ENCODE measurements around the gene STK33. TPM values are rescaled to one million over a fixed set of nuclear protein-coding genes. Genes with fewer than 3 reads are reported as not detected.
A peak's percentile ranks its signal among the peaks of the same experiment; 100 is the strongest.

STK33 gene
- total RNA-seq, 1 donor = 1.1 TPM

DNA sequence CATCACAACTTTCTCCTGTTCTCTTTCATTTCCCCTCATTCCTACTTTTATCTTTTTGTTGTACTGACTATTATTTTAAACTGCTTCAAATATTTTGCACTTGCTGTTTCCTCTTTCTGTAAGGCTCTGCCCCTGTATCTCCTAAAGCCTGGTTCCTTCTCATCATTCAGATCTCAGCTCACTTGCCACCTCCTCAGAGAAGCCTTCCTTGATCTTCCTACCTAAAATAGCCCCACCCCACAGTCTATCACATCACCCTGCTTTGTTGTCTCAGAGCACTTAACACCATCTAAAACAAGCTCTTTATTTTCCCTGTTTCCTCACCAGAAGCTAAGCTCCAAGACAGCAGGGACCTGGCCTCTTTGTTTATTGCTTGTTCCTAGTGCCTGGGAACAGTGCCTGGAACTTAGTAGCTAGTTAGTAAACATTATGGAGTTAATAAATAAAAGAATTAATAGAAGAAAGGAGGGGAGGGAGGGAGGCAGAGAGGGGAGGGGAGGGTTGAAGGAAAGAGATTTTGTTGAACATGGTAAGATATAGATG is 2.5 kb upstream of the STK33 start:
- H3K4me3 ChIP-seq (ENCODE audit: low read depth, low read length) = no peak overlapping the region
- TF ChIP-seq, protein P1, sequence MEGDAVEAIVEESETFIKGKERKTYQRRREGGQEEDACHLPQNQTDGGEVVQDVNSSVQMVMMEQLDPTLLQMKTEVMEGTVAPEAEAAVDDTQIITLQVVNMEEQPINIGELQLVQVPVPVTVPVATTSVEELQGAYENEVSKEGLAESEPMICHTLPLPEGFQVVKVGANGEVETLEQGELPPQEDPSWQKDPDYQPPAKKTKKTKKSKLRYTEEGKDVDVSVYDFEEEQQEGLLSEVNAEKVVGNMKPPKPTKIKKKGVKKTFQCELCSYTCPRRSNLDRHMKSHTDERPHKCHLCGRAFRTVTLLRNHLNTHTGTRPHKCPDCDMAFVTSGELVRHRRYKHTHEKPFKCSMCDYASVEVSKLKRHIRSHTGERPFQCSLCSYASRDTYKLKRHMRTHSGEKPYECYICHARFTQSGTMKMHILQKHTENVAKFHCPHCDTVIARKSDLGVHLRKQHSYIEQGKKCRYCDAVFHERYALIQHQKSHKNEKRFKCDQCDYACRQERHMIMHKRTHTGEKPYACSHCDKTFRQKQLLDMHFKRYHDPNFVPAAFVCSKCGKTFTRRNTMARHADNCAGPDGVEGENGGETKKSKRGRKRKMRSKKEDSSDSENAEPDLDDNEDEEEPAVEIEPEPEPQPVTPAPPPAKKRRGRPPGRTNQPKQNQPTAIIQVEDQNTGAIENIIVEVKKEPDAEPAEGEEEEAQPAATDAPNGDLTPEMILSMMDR (IDR thresholded peaks at IDR 0.05; ENCODE audit: insufficient read depth, low read length) = no peak
- DNase-seq (ENCODE audit: low read depth) = no peak

DNA sequence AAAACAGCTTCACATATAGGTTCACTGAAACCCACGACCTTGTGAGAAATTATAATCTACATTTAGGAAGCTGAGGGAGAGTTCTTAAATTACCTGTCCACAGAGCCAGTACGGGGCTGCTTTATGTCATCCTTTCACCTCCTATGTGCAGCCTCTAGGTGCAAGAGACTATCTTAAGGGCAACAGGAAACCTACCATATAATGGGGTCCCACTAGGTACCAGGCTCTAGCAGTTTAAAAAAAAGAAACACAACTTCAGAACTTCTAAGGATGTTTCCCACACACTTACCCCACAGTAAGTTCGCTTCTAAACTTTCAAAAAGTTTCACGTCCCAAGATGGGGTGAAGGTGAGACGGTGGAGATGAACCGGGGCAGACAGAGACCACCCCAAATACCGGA is 573 bp downstream of the STK33 start:
- no peak for DNase-seq (ENCODE audit: low read depth)
- TF ChIP-seq, protein P1 (IDR thresholded peaks at IDR 0.05; ENCODE audit: insufficient read depth, low read length) = no peak
- H3K4me3 ChIP-seq (ENCODE audit: low read depth, low read length) = peak overlapping the region; percentile 61

DNA sequence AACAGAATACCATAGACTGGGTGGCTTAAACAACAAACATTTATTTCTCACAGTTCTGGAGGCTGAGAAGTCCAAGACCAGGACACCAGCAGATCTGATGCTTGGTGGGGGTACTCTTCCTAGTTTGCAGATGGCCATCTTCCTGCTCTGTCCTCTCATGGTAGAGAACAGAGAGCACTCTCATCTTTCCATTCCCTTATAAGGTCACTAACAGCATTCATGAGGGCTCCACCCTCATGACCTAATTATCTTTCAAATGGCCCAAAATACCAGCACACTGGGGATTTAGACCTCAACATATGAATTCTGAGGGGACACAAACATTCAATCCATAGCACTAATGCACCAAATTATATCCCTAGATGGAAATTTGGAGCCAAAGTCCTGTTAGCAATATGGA is 6.1 kb downstream of the STK33 start:
- no peak for DNase-seq (ENCODE audit: low read depth)
- no peak overlapping the region for H3K4me3 ChIP-seq (ENCODE audit: low read depth, low read length)
- TF ChIP-seq, protein P1 (IDR thresholded peaks at IDR 0.05; ENCODE audit: insufficient read depth, low read length) = no peak

DNA sequence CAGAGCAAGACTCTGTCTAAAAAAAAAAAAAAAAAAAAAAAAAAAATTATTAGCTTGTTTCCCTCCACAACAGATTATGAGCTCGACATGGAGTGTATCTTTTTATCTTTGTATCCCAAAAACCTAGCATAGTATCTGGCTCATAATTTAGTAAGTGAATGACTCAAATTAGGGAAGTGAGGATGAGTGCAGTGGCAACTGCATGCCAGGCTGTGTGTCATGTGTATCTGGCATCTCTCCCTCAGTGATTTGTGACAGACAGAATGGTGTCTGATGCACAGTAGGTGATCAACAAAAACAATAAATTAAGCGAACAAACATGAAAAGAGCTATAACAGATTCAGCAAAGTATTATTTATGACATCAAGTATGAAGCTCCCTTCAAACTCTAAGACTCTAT is 7.2 kb downstream of the STK33 start:
- no peak for DNase-seq (ENCODE audit: low read depth)
- H3K4me3 ChIP-seq (ENCODE audit: low read depth, low read length) = no peak overlapping the region
- TF ChIP-seq, protein P1 (IDR thresholded peaks at IDR 0.05; ENCODE audit: insufficient read depth, low read length) = no peak

DNA sequence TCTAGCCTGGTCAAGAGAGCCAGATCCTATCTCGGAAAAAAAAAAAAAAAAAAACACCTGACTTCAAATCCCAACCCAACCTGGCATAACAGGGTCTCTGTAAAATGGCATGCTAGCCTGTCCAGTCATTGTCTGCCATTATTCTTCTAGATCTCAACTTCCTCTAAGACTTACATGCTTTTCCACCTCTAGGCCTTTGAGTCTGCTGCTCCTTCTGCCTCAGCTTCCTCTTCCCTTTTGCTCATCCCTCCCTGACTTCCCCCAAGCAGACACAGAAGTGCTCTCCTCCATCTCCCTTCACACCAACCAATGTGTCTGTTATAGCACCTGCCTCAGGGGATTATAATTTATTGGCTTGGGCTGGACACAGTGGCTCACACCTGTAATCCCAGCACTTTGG is 7.8 kb downstream of the STK33 start:
- no peak overlapping the region for H3K4me3 ChIP-seq (ENCODE audit: low read depth, low read length)
- no peak for DNase-seq (ENCODE audit: low read depth)
- TF ChIP-seq, protein P1 (IDR thresholded peaks at IDR 0.05; ENCODE audit: insufficient read depth, low read length) = no peak

DNA sequence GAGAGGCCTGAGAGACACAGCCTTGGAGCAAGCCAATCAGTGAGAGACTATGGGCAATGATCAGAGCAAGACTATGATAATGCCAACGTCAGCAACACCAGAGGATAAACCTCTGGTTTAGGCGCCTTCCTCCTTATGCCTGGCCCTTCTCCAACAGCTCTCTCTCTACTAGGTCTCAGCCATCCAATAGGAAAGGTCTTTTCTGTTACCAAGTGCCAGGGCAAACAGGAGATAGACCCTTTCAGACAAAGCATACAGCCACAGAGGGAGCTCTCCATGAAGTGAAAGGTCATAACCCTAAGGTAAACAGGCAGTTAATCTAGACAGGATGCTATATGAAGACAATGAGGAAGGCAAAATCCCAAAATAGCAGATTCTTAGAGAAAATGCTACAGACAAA is 9.5 kb downstream of the STK33 start:
- no peak overlapping the region for H3K4me3 ChIP-seq (ENCODE audit: low read depth, low read length)
- DNase-seq (ENCODE audit: low read depth) = no peak
- TF ChIP-seq, protein P1 (IDR thresholded peaks at IDR 0.05; ENCODE audit: insufficient read depth, low read length) = no peak

DNA sequence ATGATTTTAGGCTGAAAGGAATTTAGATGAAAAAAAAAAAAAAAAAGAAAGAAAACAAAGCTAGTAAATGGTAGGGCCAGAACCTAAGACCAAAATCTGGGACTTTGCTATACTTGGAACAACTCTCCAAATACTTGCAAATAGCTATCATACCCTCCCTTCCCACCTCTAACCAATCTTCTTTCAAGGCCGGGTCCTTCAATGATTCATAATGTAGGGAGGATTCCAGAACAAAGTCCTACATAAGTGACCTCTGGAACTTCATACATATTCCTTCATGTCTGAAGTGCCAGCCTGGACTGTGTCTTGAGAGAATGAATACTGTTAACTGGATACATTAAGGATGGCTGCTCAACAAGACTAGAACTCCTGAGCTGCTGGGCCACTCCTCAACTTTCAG is 9.9 kb downstream of the STK33 start:
- no peak overlapping the region for H3K4me3 ChIP-seq (ENCODE audit: low read depth, low read length)
- peak; percentile 45 for DNase-seq (ENCODE audit: low read depth)
- TF ChIP-seq, protein P1 (IDR thresholded peaks at IDR 0.05; ENCODE audit: insufficient read depth, low read length) = no peak
